Osteocyte (in vitro differentiated cells): ENCODE measurements around the gene CLPTM1L. TPM values are rescaled to one million over a fixed set of nuclear protein-coding genes. Genes with fewer than 3 reads are reported as not detected.

ENCODE experiments used
- DNase-seq: peaks from one replicate; pipeline ENCODE4 v3.0.0; 2021; ENCODE audit warnings: mixed read lengths; ENCODE audit not compliant: unreplicated experiment; ENCODE audit errors: extremely low spot score
- H3K27ac Mint-ChIP-seq: one replicate; pipeline ENCODE4 v1.8.0; 2021; ENCODE audit warnings: mild to moderate bottlenecking, mixed read lengths; ENCODE audit not compliant: unreplicated experiment
- H3K27me3 Mint-ChIP-seq: one replicate; pipeline ENCODE4 v1.8.0; 2021; ENCODE audit warnings: mixed read lengths; ENCODE audit not compliant: unreplicated experiment
- H3K36me3 Mint-ChIP-seq: one replicate; pipeline ENCODE4 v1.8.0; 2021; ENCODE audit warnings: mixed read lengths; ENCODE audit not compliant: unreplicated experiment
- H3K4me1 Mint-ChIP-seq: one replicate; pipeline ENCODE4 v1.8.0; 2021; ENCODE audit warnings: mixed read lengths; ENCODE audit not compliant: unreplicated experiment
- H3K4me3 Mint-ChIP-seq: one replicate; pipeline ENCODE4 v1.8.0; 2021; ENCODE audit warnings: mild to moderate bottlenecking, moderate library complexity, mixed read lengths; ENCODE audit not compliant: unreplicated experiment
- H3K9me3 Mint-ChIP-seq: one replicate; pipeline ENCODE4 v1.8.0; 2021; ENCODE audit warnings: mixed read lengths; ENCODE audit not compliant: unreplicated experiment
- CTCF ChIP-seq: fragments of 200-600 bp; sonication (generic); IDR thresholded peaks from 2 replicates; pipeline ENCODE4 v1.5.0; 2021; ENCODE audit warnings: antibody characterized with exemption, mild to moderate bottlenecking, moderate library complexity
- total RNA-seq: library from RNA; stranded (reverse); gene quantifications from 2 replicates; pipeline ENCODE4 v1.2.1, GENCODE V29; 2021

The CLPTM1L gene
- total RNA-seq, 1 donor from 2014 or later, result 93.1 TPM

GRCh38 chr5:1300581-1301083 is 44.3 kb downstream of the CLPTM1L start:
- DNase-seq, result peak; percentile 76
- no peak for TF ChIP-seq CTCF
- H3K36me3 Mint-ChIP-seq, result no peaks in the 10 kb centered on the region
- H3K27ac Mint-ChIP-seq, result no peak overlapping the region
- H3K4me1 Mint-ChIP-seq, result no peaks in the 10 kb centered on the region
- H3K4me3 Mint-ChIP-seq, result no peak overlapping the region
- peaks cover 53% of the 10 kb centered on the region for H3K27me3 Mint-ChIP-seq
- H3K9me3 Mint-ChIP-seq, result peaks cover 7% of the 10 kb centered on the region

GRCh38 chr5:1299961-1300360 is 44.9 kb downstream of the CLPTM1L start:
- no peaks in the 10 kb centered on the region for H3K36me3 Mint-ChIP-seq
- peaks cover 50% of the 10 kb centered on the region for H3K27me3 Mint-ChIP-seq
- no peak overlapping the region for H3K4me3 Mint-ChIP-seq
- no peak for TF ChIP-seq CTCF
- no peak overlapping the region for H3K27ac Mint-ChIP-seq
- H3K4me1 Mint-ChIP-seq, result no peaks in the 10 kb centered on the region
- DNase-seq, result peak; percentile 51
- H3K9me3 Mint-ChIP-seq, result peaks cover 7% of the 10 kb centered on the region

- H3K4me3 Mint-ChIP-seq, result no peak overlapping the region
- no peaks in the 10 kb centered on the region for H3K36me3 Mint-ChIP-seq
- no peak for TF ChIP-seq CTCF
Observed at GRCh38 chr5:1299511-1299850, 45.4 kb downstream of the CLPTM1L start.

GRCh38 chr5:1298723-1299510 is 46.0 kb downstream of the CLPTM1L start:
- peaks cover 41% of the 10 kb centered on the region for H3K27me3 Mint-ChIP-seq
- no peak overlapping the region for H3K4me3 Mint-ChIP-seq
- no peaks in the 10 kb centered on the region for H3K36me3 Mint-ChIP-seq
- TF ChIP-seq CTCF, result no peak
- H3K27ac Mint-ChIP-seq, result no peak overlapping the region
- DNase-seq, result peak; percentile 82
- peaks cover 7% of the 10 kb centered on the region for H3K9me3 Mint-ChIP-seq
- no peaks in the 10 kb centered on the region for H3K4me1 Mint-ChIP-seq

More at GRCh38 chr5:1299511-1299850, 45.4 kb downstream of the CLPTM1L start:
- Mint-ChIP-seq H3K4me1 (no peaks in the 10 kb centered on the region), H3K27me3 (peaks cover 46% of the 10 kb centered on the region), H3K9me3 (peaks cover 7% of the 10 kb centered on the region), H3K27ac (no peak overlapping the region)
- peak; percentile 76 for DNase-seq

GRCh38 chr5:1298067-1298551 is 46.8 kb downstream of the CLPTM1L start:
- Mint-ChIP-seq H3K27me3 (peaks cover 35% of the 10 kb centered on the region), H3K4me1 (no peaks in the 10 kb centered on the region), H3K9me3 (no peaks in the 10 kb centered on the region), H3K27ac (no peak overlapping the region), H3K36me3 (no peaks in the 10 kb centered on the region), H3K4me3 (no peak overlapping the region)
- DNase-seq, result peak; percentile 72
- no peak for TF ChIP-seq CTCF
